GOT3 (cell line): ENCODE results near the gene PROC.
"Not testable (repeated sequence)": the region's sequence is repeated elsewhere in the genome, so short reads cannot be mapped to it uniquely, and the experiment has no call there.

Experiments
- DNase-seq: peaks from one replicate; lab custom pipeline; 2025; ENCODE audit warnings: mixed read lengths; lab: John Stamatoyannopoulos, UW

The PROC gene

DNA sequence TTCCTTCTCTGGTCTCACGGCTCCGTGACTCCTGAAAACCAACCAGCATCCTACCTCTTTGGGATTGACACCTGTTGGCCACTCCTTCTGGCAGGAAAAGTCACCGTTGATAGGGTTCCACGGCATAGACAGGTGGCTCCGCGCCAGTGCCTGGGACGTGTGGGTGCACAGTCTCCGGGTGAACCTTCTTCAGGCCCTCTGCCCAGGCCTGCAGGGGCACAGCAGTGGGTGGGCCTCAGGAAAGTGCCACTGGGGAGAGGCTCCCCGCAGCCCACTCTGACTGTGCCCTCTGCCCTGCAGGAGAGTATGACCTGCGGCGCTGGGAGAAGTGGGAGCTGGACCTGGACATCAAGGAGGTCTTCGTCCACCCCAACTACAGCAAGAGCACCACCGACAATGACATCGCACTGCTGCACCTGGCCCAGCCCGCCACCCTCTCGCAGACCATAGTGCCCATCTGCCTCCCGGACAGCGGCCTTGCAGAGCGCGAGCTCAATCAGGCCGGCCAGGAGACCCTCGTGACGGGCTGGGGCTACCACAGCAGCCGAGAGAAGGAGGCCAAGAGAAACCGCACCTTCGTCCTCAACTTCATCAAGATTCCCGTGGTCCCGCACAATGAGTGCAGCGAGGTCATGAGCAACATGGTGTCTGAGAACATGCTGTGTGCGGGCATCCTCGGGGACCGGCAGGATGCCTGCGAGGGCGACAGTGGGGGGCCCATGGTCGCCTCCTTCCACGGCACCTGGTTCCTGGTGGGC lies 10.0 kb downstream of the PROC start:
- no peak for DNase-seq

DNA sequence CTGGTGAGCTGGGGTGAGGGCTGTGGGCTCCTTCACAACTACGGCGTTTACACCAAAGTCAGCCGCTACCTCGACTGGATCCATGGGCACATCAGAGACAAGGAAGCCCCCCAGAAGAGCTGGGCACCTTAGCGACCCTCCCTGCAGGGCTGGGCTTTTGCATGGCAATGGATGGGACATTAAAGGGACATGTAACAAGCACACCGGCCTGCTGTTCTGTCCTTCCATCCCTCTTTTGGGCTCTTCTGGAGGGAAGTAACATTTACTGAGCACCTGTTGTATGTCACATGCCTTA lies 10.5 kb downstream of the PROC start:
- no peak for DNase-seq

DNA sequence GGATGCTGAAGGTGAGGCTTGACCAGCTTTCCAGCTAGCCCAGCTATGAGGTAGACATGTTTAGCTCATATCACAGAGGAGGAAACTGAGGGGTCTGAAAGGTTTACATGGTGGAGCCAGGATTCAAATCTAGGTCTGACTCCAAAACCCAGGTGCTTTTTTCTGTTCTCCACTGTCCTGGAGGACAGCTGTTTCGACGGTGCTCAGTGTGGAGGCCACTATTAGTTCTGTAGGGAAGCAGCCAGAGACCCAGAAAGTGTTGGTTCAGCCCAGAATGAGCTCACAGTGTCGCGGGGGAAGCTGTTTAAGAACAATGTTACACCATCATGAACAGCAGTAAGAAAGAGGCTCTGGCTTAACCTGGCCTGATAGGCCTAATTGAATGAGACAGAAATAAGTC lies 11.1 kb downstream of the PROC start:
- DNase-seq, result no peak

DNA sequence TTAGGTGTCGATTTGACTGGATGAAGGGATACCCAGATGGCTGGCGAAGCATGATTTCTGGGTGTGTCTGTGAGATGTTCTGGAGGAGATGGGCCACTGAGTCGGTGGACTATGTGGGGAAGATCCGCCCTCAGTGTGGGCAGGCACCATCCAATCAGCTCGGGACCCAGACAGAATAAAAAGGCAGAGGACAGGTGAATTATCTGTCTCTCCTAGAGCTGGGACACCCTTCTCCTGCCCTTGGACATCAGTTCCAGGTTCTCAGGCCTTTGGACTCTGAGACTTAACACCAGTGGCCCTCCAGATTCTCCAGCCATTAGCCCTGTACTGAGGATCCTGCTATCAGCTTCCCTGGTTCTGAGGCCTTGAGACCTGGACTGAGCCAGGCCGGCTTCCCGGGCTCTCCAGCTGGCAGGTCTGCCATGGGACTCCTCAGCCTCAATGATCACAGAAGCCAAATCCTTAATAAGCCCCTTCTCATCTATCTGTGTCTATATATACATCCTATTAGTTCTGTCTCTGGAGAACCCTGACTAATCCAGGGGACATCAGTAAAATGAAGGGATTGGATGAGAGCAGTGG lies 11.7 kb downstream of the PROC start:
- DNase-seq, result no peak

DNA sequence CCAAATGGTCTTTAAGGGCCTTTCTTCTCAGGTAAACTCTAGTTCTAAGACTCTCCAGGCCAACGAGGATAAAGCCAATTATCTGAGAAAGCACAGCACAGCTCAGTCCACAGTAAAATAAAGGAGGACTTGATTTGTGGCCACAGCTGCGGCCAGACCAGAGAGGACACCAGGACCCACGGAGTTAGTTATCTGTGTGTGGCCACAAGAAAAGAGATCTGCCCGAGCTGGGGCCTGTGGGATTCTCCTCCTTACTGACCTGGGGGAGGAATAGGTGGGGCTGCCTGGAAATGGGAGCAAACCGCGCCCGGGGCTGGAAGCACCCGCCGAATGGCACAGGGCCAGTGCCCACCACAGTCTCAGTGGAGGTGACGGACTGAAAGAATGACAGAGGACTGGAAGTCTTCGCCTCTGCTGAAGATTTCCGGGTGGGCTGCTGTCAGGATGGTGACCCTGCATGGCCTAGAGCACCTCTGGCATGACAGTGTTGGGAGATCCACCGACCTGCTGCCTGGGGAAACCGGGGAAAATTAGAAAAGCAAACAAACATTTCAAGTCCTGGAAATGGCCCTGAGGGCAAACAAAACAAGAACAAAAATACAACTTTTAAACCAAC lies 13.3 kb downstream of the PROC start:
- no peak for DNase-seq

DNA sequence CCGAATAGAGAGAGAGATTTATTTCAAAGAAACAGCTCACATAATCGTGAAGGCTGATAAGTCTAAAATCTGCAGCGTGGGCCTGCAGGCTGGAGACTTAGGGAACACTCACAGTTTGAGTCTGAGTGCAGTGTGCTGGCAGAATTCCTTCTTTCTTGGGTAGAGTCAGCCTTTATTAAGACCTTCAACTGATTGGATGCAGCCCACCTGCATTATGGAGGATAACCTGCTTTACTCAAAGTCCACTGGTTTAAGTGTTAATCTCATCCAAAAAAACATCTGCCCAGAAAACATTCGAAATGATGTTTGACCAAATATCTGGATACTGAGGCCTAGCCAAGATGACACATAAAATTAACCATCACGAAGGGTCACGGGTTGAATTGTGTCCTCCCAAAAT lies 16.3 kb downstream of the PROC start:
- no peak for DNase-seq

DNA sequence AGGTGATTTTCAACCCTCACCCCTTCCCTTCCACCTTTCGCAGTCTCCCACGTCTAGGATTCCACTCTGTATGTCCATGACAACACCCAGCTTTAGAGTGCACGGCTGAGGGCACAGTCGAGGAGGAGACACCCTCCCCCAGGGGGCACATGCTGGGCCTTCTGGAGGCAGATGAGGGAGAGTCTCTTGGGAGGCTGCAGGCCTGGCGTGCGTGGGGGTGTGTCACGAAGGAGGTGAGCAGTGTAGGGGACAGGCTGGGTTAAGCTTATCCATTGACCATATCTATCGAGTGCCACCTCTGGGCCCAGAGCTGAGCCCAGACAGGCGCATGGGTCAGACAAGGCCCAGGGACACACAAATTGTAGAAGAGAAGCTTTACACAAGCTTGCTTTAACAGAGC lies 18.8 kb downstream of the PROC start:
- DNase-seq, result no peak

DNA sequence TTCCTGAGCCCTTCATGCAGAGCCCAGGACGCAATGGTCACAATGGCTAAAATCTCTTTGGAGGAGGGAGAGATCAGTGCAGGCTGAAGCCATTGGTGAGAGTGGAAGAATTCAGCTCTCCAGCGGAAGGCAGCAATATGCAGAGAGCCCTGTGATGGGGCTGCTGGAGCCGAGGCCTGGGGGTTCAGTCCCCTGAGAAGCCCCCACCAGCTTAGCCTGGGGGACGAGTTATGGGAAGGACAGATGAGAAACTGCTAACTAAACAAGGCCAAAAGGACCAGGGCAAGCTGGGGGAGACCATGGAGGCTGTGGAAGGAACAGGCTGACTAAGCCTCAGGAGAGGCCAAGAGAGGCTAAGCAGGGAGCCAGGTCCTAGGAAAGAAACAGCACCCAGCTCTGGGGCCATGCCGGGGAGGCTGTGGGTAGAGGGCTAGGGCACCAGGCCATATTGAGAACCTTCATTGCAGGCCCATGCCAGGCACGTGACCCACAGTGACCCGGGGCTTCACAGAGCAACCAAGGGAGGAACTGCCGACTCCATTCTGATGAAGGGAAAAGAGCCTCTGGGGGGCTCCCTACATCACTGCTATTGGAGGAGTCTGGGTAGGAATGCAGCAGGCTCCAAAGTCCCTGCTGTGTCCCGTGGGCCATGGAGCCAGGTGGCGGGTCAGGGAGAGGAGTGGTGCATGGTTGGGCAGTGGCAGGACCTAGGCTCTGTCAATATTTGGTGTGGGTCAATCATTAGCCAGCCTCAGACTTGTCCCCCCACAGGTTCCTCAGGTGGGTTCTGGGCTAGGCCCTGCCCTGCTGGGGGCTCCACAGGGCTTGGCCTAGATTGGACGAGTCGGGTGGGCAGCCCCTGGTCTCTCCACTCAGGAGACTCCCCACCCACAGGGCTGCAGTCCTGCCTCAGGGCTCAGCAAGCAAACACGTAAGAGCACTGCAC lies 19.8 kb downstream of the PROC start:
- DNase-seq, result no peak

DNA sequence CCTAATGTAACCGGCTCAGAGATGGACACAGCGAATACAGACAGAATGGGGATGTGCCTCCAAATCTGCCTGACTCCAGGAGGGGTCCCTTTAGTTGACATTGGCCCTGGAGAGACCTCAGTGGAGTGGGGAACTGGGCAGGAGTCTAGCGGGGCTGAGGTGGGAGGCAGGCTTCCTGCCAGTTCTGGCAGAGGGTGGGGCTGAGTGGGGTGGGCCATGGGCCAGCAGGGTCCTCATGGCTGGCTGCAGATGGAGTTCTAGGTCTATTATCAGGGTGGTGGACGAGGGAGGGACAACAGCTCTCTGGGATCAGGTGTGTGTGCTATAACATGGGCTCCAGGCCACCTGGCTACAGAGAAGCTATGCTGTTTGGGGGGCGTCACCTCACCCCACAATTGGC lies 21.1 kb downstream of the PROC start:
- no peak for DNase-seq

DNA sequence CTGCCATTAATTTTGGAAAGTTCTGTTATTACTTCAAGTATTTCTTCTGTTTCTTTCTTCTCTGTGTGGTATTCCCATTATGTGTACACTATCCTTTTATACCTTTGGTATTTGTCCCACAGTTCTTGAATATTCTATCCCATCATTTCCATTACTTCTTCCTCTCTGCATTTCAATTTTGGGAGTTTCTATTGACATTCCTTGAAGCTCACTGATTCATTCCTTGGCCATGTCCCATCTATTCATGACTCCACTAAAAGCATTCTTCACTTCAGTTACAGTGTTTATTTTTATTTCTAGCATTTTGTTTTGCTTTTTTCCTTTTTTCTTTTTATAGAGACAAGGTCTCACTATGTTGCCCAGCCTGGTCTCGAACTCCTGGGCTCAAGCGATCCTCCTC lies 30.3 kb downstream of the PROC start:
- DNase-seq, result no peak

DNA sequence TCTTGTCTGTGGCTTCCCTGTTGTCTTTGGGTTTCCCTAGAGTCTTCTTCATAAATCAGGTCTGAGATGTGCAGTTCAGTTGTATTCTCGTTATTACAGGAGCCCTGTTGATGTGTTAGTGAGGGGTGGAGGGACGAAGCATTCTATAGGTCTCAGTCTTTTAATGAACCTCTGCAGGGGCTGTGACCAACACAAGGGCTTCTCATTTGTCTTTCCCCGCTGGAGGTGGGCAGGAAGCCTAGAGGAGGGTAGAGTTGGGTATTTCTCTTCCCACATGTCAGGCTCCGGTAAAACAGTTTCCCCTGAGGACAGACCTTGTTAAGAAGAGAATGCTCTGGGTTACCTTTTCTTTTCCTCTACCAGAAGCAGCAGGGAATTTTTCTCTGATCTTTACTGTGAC lies 31.2 kb downstream of the PROC start:
- no peak for DNase-seq

DNA sequence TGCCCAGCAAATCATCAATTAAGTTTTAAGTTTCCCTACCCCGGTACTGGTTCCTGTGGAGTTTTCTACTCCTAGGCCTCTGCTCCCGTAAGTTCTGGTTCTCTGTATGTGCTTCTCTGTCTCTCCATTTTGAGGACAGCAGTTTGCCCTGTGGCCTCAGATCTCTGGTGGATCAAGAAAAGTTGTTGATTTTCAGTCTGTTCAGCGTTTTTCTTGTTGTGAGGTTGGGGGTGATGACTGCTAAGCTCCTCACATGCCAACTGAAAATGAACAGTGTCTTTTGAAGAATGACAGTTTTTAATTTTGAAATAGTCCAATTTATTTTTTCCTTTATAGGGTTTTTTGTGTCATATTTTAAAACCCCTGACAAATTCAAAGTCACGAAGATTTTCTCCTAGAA lies 31.7 kb downstream of the PROC start:
- no peak for DNase-seq

DNA sequence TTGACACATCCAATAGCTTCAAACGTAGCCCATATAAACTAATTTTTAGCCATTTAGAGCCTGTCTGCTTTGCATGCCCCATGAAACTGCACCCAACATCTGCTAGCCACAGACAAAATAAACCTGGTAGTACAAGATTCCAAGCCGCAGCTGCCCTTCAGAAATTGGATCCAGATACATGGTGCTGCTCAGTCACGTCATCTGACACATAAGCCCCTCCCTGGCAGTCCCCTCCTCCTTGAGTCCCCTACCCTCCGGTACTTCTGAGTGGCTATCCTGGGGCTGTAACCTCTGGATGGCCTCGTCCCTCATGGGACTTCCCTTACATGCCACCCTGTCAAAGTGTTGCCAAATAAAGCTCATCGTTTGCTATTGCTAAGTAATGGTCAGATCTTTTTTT lies 33.8 kb downstream of the PROC start:
- DNase-seq, result no peak

DNA sequence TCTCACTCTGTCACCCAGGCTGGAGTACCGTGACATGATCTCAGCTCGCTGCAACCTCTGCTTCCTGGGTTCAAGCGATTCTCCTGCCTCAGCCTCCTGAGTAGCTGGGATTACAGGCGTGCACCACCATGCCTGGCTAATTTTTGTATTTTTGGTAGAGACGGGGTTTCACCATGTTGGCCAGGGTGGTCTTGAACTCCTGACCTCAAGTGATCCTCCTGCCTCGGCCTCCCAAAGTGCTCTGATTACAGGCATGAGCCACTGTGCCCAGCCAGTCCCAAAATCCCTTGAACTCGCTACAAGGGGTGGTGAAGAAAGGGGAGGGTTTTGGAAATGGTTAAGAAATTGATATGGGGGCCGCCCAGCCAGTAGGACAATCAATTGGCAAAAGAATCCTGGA lies 34.2 kb downstream of the PROC start:
- not testable (repeated sequence) for DNase-seq

DNA sequence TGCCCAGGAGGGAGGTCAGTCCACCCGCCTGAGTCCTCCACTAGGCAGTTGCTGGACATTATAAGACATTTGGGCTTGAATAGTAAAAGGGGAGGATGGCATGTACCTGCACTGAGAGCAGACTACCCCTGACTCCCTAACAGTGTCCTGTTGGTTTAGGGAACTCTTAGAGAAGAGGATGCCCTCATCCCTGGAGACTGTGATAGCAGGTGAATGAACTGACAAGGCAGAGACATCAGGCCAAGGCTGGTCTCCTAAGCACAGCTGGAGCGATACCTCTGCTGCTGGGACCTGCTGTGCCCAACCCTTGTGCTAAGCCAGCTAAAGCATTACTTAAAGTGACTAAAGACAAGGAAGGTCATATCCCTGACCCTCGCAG lies 34.8 kb downstream of the PROC start:
- DNase-seq, result no peak

DNA sequence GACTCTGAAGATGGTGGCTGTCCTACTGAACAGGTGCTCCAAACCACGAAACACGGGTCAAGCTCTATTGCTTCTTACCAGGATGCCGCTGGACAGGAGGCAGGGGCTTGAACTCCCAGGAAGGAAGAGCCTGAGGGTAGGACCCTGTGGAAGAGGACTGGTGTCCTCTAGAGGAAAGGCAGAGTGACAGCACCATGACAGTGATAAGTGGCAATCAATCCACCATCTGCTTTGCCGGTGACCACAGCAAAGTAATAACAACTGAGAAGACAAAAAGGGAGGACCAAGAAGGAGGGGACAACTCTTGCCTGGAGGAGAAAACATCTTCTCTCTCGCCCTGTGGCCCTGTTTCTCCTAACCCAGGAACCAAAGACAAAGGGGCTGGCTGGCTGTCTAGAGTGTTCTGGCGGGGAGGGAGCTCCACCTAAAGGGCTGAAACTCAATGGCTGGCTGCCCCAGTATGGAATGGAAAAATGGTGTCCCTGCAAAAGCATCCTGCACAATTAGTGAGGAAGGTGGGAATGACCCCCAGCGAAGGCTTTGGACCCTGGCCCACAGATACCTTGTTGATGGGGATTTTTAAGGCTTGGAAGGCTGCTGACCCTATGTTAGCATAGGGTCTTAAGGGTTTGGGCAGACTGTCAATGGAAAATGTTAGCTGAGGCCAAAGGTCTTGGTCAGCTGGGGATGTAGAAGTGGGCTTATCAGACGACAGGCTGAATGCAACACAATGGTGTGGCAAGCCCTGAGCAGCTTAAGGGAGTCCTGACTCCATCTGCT lies 35.4 kb downstream of the PROC start:
- DNase-seq, result no peak

DNA sequence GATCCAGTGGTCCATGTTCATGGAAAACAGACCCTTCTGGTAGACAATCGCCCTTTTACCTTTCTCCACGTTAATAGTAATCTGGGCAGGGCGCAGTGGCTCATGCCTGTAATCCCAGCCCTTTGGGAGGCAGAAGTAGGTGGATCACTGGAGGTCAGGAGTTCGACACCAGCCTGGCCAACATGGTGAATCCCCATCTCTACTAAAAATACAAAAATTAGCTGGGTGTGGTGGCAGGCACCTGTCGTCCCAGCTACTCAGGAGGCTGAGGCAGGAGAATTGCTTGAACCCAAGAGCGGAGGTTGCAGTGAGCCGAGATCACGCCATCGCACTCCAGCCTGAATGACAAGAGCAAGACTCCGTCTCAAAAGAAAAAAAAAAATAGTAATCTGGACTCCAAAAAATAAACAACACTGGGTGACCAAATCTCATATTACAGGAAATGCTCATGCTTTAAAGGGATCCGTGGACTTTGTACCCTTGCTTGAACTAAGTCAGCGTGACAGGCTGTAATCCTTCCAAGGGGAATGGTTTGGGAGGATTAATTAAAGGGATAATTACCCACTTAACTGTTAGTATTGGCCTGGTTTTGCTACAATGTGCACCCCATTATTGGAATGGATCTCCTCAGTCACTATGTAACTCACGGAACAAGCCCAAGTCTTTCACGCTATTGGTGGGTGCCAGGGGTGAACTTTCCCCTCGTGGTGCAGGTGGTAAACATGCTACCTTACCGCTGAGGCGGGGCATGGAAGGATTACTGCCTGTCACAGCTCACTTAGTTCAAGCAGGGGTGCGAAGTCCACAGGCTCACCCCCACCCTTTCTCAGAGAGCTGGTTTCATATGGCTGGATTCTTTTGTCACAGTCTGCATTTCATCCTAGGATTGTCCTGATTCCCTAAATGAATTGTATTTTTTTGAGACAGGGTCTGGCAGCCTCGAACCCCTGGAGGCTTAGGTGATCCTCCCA lies 36.7 kb downstream of the PROC start:
- DNase-seq, result no peak

DNA sequence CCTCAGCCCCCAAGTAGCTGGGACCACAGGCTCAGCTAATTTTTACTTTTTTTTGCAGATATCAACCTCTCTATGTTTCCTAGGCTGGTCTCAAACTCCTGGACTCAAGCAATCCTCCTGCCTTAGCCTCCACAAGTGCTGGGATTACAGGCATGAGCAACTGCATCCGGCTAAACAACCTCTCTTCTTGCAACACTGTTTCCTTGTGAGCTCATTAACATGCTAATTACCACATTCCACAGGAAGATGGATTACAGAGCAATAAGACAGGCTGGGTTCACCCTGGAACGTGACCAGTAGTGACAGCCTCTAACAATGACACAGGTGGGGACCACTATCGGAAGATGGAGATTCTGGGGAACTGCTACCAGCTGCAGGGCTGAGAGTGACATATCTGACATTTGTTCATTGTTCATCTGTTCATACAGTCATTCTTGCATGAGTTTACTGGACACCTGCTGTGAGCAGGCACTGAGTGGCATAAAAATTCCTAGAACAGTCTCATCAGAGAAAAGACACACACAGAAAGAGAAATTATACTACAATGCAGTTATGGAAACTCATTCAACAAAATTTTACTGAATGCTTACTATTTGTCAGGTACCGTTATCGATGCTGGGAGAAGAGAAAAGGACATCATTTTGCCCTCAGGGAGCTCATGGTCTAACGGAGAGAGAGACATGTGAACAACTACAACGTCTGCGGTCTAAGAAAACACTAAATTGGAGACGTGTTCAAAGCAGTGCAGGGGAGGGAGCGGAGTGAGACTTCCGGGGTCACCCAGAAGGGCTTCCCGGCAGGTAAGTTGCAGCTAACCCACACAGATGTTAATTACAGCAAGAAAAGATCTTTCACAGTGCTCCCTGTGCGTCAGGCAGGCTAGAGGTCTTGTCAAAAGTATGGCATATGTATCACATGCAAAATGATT lies 37.6 kb downstream of the PROC start:
- DNase-seq, result no peak

DNA sequence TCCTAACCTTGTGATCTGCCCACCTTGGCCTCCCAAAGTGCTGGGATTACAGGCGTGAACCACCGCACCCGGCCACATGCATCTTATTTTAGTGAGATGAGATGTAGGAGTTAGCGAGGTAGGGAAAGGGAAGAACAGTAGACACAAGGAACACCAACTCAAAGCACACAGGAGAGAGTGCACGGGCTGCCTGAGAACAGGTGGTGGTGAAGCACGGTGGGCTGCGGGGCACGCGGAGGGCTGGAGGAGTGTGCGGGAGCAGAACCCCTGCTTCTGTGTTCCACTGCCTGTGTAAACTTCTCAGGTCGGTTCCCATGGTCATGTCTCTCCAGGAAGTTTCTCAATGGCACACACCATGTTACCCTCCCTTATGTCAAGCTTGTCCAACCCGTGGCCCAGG lies 38.7 kb downstream of the PROC start:
- no peak for DNase-seq

DNA sequence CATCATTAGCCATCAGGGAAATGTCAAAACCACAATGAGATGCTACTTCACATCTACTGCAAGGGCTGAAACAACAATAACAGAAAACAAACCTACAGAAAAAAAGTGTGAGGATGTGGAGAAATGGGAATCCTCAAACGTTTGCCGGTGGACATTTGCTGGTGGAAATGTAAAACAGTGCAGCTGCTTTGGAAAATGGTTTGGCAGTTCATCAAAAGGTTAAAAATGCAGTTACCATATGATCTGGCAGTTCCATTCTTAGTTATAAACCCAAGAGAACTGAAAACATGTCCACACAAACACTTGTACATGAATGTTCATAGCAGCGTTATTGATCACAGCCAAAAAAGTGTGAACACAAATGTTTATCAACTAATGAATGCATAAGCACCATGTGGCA lies 44.2 kb downstream of the PROC start:
- no peak for DNase-seq
